Superior temporal gyrus (tissue), 1 donor: ENCODE measurements around the gene ZEB2.

Source experiments
- DNase-seq: peaks from one replicate; pipeline ENCODE4 v3.0.0-alpha.2; 2016; ENCODE audit errors: extremely low spot score

Gene ZEB2

DNA sequence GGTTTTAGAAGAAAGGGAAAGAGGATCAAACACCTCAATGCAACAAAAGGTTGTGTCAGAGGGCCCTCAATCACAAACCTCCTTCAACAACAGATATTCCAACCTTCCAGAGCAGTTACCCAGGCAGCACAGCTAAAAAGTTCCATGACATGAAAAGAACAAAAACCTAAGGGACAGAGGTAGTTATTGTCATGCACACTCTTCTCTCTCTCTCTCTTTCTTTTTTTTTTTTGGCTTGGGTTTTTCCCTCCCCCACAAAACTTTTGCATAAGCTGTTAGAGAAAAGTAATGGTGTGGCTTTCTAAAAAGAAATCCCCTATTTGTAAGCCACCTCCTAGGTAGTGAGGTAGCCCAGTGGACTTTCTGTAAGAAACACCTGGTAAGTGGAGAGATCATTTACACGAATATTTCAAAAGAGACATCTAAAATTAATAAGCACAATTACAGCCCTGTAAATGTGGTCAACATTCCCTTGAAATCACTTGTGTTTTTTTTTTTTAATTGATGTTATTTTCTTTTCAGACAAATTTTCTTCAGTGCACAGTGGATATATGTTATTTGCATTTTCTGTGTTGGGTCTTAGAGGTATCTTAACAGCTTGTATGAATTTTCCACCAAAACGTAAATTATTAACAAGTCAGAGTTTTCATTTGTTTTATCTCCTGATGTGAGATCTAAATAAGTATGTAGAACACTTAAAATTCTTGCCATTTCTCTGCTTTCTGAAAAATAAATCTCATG, 48.4 kb downstream of the ZEB2 start:
- DNase-seq: no peak

DNA sequence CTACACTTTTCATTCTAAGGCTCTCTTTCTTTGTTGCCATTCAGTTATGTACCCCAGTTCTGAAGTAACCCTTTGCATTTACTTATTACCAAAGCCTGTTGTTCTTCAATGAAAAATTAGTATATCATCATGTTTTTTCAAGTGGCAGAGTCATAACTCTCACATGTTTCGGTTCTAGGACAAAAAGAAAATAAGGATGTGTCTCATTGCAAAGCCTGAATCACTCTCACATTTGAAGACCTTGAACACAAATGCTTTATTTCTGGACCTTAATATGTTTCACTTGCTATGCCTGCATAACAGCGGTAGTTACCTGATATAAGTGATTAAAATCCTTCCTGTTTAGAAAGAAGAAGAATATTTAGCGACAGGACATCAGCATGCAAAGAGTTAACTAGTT, 49.1 kb downstream of the ZEB2 start:
- DNase-seq: no peak

GRCh38 chr2:144470334-144470733, 49.6 kb downstream of the ZEB2 start:
- peak; percentile 80 for DNase-seq

DNA sequence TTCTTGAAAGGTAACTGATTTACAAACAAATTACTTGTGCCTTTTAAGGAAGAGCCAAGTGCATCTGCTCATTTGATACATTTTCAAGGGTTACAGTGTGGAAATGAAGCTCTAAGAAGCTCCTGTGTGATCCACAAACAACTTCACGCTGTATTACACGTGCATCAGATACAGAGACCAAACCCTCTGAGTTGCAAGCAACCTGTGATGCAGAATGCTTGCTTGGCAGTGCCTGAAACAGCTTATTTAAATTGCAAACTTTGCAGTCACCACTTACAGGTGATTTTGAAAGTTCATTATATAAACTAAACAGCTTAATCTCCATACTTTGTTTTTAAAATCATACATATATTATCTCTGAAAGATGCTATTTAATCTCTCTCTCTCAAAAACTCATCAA, 50.1 kb downstream of the ZEB2 start:
- DNase-seq: peak; percentile 81

DNA sequence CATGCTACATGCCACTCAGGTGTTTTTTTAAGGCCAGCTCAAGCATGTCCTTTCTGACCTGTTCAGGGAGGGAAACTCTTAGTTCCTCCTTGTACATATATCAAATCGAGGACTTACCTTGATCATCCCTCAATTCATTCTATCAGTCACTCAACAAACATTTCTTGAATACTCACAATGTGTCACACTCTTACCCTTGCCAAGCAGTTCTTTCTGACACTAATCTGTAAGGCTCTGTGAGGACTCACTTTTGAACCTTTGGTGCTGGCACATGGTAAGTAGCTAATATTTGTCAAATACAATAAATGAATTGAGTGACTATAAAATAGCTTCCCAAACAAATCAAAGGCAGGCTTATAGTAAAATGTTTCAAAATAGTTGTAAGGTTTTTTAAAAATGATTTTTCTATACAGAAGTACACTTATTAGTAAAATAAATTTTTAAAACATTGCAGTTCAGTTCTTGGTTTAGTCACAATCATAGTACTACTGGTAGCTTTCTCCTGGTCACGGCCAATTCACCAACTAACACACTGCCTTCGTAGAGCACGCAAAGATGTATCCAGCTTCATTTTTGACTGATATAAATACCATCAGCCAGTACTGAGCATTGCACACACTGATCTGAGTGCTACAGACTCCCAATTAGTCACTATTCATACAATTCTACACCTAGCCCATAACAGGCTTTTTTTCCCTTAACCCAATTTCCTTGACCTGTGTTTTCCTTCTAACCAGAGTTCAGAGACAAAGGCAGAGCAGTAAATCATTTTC, 50.9 kb downstream of the ZEB2 start:
- peak; percentile 76 for DNase-seq

- DNase-seq: peak; percentile 75
Observed at GRCh38 chr2:144467502-144468137, 52.3 kb downstream of the ZEB2 start.

DNA sequence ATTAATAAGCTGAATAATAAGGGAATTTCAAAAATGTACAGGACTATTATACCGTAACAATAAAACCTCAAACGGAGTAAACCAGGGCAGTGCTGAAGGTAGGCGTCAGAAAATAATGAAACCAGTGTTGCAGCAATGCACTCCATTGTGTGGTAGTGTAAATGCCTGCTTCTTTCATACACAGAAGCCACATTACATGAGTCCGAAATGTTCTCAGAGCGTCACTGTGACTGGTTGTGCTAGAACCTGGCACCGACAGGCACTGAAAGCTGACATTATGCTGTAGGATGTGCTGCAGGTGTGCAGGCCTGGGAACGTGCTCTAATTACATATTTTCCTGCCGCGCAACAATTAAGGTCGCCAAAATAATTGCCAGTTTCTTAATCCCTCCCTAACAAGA, 53.3 kb downstream of the ZEB2 start:
- peak; percentile 95 for DNase-seq

DNA sequence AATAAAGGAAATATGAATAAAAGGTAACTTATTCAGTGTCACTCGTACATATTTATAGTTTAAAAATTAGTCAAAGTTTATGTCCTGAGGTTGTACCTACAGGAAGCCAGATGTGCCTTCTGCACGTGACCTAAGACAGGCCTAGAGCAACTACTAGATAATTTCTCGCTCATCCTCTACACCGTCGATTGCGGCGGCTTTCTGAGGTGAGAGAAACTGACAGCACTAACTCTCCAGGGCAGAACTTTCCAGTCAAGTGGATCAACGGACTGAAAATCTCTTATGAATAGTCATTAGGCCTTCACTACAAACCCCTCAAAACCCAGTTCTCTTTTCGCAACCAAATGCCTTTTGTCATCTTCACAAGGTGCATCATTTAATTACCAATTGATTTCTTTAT, 54.2 kb downstream of the ZEB2 start:
- DNase-seq: no peak

DNA sequence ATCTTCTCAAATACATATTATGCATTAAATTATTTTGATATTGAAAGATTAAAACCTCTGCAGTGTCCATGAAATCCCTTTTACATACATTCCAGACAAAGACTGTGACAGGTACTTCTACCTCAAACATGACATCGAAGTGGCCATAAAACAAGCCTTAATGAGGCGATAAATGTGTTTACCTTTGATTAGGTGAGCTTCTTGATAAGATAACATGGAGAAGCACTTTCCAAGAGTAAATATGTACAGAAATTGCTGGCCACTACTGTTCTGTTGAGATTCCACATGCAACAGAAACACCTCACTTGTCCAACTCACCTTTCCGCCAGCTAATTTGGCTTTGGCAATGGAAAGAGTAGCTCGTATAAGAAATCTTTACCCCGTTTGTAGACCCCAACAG, 55.2 kb downstream of the ZEB2 start:
- peak; percentile 59 for DNase-seq

GRCh38 chr2:144463266-144463665, 56.7 kb downstream of the ZEB2 start:
- DNase-seq: no peak

DNA sequence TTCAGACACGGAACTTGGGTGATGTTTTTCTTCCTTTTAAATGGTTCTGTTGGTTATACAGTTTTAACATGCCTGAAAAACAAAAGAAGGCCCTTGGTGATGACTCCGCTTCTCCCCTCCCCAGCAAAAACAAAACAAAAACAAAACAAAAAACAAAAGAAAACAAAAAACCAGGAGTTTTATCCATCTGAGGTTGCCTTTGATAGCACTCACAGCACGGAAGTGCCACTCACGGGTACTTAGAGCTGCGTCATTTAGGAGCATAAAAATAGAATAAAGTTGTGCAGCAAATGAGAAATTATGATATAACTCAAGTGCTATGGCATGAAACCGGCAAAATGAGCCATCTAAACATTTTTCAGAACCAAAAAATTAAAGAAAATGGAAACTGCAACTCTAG, 57.7 kb downstream of the ZEB2 start:
- no peak for DNase-seq

GRCh38 chr2:144461308-144461766, 58.6 kb downstream of the ZEB2 start:
- DNase-seq: no peak

DNA sequence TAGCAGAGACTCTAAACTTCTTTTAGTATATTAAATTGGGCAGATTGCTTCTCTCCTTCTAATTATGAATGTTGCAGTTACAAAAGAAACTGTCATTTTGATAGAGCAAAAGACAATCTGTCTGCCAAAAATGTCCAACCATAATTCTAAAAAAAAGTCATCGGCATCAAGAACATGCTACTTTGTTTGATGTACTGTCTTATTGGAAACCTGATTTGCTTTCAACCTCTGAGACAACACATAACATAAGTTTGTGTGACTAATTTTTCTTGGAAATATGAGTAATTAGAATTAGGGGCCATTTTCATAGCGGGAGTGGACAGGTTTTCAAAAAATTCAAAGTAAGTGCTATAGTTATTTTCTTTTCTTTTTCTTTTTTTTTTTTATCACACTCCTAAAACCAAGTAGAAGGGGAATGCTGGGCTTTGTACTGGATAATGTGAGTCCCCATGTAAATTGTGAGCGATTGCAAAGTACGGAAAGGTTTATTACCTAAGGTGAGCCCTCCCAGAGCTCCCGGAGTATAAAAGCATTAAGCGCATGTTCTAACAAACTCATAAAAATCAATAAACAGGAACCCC, 59.1 kb downstream of the ZEB2 start:
- peak; percentile 76 for DNase-seq

- DNase-seq: peak; percentile 73
Observed at GRCh38 chr2:144459937-144460336, 60.0 kb downstream of the ZEB2 start.

GRCh38 chr2:144459286-144459685, 60.6 kb downstream of the ZEB2 start:
- DNase-seq: peak; percentile 74

DNA sequence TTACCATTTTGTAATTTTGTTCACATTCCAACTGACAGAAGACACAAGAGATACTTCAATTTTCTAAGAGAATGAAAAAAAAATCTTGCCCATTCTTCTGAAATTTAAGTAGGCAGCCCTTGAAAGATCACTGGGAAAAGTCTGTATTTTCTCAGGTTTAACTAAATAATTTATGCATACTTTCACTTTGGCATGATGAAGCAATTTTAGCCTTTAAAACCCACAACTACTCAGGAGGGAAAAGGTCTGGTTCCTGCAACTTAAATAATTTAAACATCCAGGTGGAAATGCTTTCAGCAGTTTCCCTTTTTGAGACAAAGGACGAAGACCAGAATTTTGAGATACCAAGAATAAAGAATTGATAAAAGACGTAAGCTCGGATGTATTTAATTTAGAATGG, 61.4 kb downstream of the ZEB2 start:
- DNase-seq: peak; percentile 62

GRCh38 chr2:144456680-144457079, 63.2 kb downstream of the ZEB2 start:
- DNase-seq: peak; percentile 74

- peak; percentile 75 for DNase-seq
Observed at GRCh38 chr2:144455987-144456386, 63.9 kb downstream of the ZEB2 start.

DNA sequence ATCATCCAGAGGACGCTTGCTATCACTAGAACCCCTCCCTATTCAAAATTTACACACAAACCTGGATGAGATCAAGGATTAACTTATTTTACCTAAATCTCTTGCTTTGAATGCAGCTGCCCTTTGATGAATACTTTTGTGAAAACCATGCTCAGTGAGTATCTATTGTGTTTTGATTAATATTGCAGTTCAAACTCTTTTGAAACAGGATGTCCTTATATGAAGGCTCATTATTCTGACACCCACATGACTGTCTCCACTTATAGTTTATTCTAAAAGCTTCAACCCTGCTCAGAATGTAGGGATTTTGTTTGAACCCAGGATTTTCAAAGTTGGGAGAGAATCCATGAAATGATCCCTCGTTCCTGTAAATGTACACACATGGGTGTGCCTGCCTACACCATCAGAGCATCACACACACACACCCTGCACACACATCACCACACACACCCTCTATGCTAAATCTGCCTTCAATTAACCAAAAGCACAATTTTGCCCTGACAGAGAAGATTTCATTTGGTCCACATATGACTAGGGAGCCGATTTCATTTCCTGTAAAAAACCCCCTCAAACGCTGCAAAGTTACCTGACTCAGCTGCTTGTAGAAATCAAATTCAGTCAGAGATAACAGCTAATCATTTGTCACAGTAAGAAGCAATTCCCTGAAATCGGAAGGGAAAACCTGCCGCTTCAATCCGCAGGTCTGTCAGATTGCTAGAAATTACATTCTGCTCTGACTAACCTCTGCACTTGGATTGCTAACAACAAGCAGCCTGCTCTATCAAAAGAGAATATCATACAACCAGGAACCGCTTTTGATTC, 65.2 kb downstream of the ZEB2 start:
- DNase-seq: peak; percentile 82

GRCh38 chr2:144453486-144454158, 66.3 kb downstream of the ZEB2 start:
- DNase-seq: peak; percentile 80

GRCh38 chr2:144452989-144453336, 67.0 kb downstream of the ZEB2 start:
- no peak for DNase-seq
